HG02970 (cell line): ENCODE data around the gene SYT6.

Source experiments
- ATAC-seq: cut with Tn5 transposase; IDR thresholded peaks from one replicate; pipeline ENCODE4 v1.9.1; 2021; ENCODE audit warnings: mild to moderate bottlenecking, moderate library complexity, moderate number of reproducible peaks; ENCODE audit not compliant: unreplicated experiment, low FRiP score

SYT6 gene

DNA sequence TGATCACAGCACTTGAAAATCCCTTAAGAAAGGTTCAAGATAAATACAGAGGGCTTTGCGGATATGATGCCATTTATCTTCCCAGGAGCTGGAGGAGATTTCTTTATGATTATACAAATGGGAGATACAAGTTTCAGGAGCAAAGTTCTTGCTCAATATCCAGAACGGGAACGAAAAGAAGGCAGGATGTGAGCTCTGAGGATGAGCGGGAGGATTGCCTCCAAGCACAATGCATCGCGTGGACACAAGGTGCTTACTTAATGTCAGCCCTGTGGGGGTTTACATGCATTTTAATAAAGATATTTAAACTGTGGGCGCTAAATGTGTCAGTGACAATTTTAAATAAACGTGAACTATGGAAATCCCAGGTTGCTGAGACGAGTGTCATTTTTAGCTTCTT is 59.0 kb downstream of the SYT6 start:
- ATAC-seq: no peak

DNA sequence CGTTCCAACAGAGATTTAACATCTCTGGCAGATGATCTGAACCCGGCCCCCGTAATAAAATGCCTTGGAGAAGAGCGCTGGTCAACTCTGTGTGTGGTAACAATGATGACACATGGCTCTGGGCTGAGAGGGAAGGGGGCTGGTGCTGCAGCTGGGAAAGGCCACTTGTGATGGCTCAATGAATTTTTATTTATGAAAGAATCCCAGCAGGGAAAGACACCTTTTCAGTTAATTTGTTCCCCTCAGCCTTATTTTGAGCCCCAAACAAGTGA is 59.4 kb downstream of the SYT6 start:
- ATAC-seq: no peak

DNA sequence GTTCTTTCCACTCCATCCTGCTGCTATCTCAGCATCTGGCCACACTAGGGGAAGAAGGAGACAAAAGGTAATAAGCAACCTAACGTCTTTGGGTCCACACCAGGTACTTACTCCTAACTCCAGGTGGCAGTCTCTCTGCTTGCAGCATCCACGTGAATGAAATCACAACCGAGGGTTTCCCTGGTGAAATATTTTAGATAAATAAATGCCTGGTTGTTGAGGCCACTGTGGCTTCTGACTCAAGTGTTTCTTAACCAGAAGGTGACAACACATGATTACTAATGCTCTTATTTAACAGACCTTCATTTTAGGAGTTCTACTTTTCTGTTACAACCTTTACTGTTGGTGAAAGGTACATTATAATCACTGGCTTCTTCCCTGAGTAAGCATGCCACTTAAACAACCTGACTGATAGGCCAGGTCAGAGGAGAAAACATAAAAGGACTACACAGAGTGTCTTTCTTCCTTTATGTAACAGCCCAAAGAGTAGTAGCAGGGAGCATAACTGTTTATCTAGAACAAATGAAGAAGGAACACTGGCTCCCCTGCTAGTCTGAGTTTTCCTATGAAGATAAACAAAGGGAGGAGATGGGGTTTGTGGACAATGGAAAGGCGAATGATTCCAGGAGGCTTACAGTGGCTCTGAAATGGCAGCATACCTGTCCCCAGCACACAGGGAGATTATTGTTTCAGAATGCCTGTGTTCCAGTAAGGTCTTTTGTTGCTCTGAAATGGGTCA is 59.9 kb downstream of the SYT6 start:
- ATAC-seq: no peak

DNA sequence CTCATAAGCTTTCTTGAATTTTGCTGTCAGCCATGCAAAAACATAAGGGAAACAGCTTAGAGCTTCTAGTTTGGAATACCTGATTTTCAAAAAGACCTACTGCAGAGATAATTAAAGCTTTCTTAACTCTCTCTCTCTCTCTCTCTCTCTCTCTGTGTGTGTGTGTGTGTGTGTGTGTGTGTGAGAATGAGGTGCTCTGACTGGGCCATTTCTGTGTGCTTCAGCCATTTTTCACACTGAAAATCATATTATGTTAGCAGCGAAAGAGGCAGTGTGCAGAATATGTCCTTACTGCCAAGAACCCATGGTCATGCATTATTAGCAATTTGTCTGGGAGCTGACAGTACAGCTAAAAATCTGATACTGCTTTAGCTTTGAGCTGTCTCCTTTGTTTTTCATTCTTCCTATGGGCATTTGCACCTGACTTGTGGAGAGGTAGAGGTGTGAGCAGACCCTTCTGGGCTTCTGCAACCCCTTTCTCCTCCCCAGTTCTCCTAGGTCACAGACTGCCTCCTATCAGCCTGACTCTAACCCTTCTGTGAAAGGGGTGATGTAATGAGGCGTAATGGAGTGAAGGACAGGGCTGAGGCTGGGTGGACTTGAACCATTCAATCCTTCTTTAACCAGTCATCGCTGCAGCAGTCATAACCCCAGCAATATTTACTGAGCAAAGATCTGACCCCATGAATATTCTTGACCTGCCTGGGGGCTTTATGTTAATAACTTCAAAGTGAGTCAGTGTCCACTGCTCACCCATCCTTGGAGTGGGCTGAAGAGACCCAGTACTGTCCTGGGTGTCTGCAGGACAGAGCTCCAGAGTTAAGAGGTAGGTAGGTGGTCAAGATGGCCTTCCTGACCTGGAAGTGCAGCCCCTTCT is 61.2 kb downstream of the SYT6 start:
- no peak for ATAC-seq

DNA sequence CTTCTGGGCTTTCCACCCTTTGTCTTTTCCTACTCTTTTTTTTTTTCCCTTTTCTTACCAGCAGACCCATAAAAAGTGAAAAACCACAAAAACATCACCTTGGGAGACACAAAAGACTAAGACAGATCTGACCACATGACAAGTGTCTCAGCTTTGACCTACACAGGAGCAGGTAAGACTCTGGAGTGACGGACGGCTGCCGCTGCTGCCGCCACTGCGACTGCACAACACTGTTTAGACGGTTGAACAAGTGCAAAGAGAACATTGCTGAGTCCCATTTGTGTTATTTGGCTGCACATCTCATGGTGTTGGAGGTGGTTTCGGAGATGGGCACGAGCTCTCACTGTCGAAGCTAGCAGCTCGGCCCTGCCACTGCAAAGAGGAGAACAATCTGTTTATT is 62.0 kb downstream of the SYT6 start:
- ATAC-seq: no peak

DNA sequence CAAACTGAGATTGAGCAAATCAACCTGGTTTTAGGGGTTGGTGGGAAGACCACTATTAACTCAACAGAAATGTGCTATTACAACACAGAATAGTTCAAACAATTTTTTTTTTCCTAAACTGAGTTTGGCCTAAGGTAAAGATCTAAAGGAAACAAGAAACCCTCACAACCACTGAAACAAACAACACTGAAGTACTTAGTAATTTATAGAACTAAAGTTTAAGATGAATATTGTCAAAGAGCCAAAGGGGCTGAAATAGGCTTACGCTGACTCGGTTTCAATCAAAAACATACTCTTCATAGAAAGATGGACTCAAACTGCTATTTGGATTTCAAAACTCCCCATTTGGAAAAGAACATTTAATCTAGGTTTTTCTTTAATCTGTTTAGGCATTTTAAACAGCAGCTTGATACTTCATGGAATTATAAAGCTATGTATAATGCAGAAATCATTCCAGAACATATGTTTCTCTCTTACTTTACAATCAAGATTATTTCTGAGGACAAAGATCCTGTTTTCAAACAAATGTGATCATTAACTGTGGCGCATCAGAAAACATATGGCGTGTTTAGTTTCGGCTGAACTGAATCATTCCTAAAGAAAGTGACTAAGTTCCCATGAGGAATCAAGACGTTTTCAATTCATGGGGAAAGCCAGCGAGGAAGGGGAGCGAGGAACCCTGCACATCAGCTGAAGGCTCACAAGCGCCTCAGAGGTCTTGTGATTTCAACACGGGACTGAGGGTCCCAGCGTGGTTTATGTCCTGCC is 62.7 kb downstream of the SYT6 start:
- no peak for ATAC-seq

DNA sequence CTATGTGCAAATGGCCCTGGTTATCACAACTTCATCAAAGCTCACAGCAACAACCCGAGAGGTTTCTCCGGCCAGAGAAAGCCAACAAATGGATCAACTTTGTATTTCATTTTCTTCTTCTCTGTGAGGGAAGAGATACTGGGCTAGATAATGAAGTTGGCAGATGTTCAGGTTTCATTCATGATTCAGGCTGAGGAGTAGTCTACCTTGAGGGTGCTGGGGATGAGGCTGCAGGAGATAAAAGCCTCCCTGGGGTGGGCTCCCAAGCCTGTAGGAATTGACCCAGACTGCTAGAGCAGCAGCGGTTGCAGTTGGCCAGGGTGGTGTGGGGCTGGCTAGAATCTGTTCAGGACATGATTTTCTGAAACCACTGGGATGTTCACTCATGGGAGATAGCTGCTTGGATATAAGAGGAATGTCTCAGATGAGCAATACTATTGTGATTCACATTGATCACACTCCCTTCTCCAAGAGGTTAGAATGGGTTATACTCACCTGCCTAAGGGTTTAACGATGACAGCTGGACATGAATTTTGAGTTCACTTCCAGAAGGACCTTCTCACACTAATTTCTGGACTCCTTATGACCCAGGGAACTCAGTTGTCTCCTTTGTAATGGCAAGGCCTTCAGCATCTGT is 64.0 kb downstream of the SYT6 start:
- ATAC-seq: no peak

DNA sequence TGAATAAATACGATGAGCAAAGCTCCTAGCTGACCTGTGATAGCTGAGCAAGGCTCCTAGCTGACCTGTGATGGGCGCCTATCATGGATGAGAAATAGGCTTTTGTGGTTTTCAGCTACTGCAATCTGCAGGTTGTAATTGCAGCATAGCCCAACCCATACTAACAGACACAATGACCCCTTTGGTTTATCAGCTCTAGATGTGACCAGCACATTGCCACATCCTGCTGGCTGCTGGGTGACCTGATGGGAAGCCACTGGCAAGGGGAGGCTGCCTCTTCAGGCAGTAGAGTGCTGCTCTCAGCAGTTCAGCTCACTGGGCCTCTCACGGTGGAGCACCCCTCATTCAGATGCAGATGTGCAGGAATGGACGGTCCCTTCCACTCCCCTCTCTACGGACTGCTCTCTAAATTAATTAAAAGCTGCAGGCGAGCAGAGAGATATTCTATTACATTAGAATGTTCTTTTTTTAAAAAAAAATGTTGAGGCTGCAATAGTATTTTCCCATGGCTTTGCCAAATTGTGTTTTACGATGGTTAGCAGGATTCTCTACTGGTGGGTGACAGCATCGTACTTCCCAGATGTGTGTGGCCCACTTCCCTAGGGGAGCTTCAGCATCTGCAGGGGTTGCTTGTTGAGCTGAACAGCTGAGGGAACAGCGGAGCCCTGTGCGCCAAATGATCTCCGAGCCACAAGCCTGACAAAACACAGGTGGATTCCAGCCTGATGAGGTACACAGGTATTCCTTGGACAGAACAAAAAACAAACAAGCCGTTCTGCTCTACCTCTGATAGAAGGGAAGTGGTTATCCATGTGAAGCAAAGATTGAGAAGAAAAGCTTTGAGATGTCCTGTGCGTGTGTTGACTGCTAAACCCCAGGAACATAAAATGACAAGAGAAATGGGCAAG is 65.0 kb downstream of the SYT6 start:
- ATAC-seq: no peak

DNA sequence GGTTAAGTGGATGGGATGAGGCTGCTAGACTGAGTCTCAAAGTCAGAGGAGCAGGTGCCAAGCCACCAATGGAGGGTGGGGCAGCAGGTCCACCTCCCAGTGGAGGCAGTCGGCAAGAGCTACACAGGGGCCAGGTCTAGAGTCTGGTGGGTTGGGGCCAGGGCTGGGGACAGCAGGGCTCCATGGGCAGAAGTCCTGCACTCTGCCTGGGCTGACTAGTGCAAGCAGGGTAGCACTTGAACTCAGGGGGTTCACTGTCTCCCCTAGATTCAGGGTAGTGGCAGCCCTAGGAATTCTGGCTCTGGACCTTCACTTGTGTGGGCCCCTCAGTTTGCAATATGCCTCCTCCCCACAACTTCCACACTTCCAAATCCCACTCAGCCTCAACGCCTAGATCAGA is 66.2 kb downstream of the SYT6 start:
- ATAC-seq: no peak

DNA sequence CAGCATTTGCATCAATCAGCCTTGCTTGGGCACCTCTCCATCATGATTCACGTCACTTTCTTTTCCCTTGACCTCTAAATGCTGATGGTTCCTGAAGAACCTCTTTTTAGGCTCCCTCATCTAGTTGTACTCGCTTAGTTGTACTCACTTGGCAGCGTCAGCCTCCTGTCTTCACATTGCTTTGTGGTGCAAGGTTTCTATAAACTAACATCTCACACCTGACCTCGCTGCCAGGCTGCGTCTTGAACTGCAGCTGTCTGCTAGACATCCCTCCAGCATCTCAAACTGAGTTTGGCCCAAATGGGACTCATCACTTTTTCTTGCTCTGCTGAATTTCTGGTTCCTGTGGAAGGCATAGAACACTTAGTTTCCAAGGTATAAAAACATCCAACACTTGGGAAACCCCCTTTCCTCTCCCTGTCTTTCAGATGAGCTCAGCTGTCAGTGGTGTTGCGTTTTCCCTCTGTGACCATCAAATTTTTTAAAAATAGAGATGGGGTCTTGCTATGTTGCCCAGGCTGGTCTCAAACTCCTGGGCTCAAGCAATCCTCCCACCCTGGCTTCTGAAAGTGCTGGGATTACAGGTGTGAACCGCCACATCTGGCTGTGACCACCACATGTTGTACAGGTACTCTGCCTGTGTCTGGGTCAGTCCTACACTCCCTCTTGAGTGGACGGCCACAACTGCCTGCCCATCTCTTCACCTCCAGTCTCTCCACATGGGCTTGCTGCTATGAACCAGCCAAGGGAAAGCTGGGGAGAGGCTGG is 66.9 kb downstream of the SYT6 start:
- ATAC-seq: no peak

DNA sequence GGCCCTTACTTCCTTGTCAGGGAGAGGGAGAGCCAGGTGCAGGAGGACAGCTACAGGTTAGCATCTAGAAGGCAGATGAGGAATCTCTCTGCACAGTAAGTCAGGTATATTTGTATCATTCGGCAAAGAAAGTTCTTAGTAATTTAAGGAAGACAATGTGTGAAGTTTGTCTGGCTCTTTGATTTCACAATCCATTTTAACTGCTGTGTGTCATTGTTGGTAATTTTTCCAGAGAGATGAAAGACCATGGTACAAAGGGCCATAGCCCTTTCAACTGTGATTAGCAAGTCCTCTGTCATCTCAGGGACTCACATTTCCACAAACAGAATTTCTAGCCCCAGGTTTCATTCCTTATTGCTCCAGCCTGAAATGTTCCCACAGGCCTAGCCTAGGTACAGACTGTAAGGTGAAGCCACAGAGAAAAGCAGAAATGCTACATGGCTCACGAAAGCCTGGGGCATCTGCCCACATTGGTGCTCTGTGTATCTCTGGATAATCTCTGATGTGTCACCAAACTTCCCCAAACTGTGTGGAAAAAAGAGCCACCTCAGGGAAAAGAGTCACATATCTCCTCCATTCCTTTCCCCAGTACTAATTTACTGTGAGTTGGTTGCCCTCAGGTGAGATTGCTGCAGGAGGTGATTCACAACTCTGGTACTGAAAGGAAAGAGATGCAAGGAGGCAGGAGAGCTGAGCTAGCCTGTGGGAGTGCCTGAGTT is 70.6 kb downstream of the SYT6 start:
- no peak for ATAC-seq

DNA sequence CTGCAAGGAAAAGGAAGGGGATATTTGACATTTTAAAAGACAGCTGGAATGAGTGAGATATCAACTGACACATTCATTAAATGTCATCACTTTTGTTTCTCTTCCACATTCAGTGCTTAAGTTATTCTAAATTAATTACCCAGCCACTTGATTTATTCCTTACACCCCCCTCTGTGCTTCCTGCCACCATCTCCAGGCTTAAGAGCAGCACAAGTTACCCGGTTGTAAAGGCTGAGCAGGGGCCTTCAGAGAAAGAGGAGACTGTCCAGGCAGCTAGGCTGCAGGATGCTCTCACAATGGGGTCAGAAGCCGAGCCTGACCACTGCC is 71.4 kb downstream of the SYT6 start:
- no peak for ATAC-seq

DNA sequence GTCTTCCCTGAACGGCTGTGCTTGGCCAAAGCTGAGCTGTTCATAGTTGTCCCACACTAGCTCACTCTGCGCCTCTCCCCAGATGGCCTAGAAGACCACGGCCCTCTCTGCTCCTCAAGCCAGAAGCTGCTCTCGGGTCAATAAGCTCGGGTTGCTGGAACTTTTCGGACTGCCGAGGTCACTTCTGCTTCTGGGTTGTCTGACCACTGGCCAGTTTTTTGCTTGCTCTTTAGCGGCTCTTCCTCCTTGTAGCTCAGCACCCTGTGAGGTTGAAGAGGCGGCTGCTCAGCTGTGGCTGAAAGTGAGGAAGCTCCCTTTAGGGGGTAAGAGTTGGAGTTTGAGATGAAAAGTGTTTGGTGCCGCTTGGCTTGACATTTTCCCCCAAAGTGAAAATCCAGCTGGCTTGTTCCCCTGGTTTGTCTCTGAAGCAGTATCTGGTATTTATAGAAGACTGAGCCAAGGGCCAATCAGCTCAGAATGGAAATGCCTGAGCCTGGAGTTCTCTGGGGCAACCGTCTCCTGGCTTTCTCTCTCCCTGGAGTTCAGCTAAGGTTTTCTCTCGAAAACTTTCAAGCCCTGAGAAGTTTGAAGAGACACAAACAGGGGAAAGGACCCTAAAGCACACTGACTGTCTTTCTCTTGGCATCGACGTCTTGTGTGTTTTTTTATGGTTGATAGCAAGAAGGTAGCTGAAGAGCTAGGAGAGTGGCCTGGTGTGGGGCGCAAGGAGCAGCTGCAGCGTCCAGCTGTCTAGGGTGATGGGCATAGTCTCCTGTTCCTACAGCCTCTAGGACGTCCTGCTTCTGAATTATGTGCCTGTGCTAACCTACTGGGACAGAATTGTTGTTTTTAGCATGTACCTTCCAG is 72.0 kb downstream of the SYT6 start:
- ATAC-seq: no peak

DNA sequence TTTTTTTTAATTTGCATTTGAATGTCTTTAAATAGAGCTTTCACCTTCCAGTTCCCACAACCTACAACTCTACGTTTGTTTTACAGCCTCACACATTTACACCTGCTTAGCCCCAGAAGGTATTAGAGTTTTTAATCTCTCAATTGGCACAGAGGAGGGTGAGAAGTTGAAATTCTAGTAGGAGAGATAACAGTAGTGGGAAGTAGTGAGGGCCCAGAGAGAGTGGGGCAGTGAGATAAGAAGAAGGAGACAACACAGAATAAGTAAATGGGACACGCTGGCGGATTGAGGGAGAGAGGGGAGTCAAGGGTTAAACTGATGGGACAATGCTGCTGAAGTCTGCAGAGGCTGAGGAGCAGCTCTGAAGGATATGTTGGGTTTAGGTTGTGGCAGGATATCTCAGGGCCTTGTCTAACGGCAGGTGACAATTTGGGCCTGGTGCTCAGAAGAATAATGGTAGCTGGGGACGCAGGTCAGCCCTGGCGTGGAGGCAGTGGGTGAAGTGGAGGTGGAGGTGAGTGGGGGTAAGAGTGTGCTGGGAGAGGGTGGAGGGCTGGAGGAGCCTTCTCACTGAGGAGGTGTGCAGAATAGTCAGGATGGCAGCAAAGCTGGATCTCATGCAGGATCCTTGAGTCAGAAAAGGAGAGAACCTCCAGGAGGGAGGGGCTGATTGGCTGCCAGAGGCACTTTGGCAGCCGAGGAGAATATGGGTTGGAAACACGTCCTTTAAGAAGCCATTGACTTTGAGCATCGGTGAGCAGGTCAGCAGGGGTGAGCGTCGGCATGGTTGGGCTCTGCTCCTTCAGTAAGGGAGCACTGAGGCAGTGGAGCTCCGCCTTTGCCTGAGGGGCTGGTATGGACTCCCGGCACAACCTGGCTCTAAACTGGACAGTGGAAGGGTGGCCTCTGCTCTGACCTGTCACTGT is 72.9 kb downstream of the SYT6 start:
- no peak for ATAC-seq

DNA sequence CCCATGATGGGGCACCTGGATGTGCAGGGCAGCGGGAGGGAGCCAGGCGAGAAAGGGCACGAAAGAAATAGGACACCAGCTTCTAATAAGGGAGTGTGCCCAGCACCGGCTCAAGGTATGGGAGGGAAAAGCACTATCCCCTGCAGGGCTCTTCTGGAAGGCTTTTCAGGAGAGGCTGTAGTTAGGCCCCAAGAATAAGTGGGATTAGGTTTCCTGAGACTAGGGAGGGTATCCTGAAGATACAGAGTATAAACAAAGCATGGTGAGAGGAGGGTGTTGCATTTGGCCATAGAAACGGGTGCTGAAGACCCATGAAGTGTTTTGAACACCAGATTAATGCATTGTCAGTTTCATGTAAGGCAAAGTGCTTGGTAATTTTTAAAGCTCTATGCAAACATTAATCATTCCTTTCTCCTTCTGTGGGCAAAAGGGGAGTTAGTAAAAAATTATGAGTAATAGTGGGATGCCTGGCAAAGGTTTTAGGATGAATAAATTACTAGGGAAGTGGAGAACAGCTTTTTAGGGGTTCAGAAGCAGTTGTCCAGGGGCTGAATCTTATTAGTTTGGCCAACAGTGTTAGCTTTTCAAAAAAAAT is 74.0 kb downstream of the SYT6 start:
- no peak for ATAC-seq

DNA sequence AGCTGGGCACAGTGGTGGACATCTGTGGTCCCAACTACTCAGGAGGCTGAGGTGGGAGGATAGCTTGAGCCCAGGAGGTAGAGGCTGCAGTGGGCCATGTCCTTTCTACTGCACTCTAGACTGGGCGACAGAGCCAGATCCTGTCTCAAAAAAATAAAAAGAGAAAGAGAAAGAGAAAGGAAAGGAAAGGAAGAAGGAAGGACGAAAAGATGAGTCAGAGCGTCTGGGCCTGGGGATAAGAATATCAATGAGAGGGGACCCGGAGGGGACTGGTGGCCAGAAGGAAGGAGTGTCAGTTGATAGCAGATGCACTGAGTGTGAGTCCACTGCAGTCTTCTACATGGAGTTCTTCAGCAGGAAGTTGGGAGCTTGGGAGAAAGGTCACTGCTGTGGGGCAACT is 75.6 kb downstream of the SYT6 start:
- ATAC-seq: no peak
